Stimulated activated CD4-positive, alpha-beta T cell treated with anti-CD3 and anti-CD28 coated beads, Interleukin-2, amount 100 ng/mL, for 24 hours (primary cell): ENCODE data around the gene TCF7L2.

Experiments used
- DNase-seq, 2 donors: peaks; one replicate each; pipeline ENCODE4 v3.0.0-alpha.2; 2020

The TCF7L2 gene

DNA sequence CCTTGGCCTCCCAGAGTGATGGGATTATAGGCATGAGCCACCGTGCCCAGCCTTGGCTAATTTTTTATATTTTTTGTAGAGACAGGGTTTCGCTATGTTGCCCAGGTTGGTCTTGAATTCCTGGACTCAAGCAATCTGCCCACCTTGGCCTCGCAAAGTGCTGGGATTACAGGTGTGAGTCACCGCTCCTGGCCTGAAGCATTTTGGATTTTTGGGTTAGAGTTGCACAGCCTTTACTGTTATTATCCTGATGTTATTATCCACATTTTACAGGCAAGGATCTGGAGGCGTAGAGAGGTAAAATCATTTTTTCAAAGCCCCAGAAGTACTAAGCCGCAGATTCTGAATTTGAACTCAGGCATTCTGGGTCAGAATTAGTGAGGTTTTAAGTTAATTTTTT is 75.4 kb downstream of the TCF7L2 start:
- DNase-seq = no peak

DNA sequence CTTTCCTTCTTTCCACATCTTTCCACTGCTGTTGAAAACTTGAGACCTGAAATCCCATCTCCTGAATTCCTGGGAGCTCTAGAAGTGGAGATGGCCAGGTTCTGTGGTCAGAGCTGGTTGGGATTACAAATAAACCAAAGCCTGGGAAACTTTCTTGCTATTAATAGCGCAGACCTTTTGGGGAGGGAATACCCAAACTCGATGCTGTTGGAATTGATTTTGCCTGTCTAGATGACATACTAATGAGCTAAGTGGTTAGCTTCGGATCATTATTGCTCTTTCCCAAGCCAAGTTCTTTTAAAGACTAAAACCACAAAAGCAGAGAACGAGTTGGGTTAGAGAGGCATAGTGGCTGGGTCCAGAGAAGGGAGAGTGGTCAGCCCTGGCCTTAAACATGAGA is 76.6 kb downstream of the TCF7L2 start:
- DNase-seq = no peak

DNA sequence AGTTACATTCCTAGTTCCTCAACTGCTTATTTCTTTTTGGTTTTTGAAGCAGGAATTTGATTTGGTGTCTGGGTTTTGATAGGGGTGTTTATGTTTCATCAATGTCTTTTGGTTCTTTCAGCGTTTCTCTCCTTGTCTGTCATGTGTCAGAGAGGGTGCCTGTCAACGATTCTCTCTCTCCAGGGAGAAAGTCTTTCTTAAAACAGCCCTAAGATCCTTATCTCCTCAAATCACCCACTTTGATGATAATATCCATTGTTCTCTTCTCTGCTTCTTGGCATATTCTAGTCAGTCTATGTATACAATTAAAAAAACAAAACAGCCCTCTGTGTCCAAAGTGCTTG is 77.2 kb downstream of the TCF7L2 start:
- DNase-seq = no peak

DNA sequence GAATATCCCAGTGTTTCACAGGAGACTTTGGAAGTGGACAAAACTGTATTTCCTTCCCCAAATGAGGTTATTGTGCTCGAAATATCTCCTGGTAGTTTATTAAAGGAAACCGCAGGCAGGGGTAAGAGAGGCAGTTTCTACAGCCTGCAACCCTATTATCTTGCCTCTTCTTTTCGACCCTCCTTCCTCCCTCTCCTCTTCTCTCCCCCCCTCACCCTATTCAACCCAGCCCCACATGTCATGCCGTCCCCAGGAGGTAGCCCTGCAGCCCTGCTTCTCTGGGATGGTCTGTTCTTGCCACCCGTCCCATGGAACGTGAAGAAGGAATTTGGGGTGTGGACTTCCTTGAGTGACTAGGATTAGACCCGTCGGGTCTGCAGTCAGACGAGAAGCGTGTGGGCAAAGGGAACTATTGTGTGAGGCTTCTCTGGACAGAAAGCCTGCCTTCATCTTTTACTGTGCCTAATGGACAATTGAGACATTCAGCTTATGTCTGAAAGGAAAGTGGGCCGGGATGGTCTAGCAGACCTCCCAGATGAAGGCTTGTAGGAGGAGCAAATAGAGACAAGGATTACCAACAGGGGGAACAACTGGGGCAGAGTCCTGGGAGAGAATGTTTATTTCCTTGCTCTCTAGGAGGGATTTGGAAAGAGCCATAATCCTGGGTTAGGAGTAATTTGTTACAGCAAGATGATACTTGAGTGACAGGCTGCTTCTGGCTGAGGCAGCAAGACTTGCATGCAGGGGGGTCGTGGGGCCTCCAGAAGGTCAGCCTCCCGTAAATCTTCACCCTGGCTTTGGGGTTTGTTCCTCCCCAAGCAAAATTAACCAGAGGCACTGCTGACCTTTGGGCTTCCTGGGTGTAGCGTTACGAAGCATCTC is 77.8 kb downstream of the TCF7L2 start:
- DNase-seq = no peak

DNA sequence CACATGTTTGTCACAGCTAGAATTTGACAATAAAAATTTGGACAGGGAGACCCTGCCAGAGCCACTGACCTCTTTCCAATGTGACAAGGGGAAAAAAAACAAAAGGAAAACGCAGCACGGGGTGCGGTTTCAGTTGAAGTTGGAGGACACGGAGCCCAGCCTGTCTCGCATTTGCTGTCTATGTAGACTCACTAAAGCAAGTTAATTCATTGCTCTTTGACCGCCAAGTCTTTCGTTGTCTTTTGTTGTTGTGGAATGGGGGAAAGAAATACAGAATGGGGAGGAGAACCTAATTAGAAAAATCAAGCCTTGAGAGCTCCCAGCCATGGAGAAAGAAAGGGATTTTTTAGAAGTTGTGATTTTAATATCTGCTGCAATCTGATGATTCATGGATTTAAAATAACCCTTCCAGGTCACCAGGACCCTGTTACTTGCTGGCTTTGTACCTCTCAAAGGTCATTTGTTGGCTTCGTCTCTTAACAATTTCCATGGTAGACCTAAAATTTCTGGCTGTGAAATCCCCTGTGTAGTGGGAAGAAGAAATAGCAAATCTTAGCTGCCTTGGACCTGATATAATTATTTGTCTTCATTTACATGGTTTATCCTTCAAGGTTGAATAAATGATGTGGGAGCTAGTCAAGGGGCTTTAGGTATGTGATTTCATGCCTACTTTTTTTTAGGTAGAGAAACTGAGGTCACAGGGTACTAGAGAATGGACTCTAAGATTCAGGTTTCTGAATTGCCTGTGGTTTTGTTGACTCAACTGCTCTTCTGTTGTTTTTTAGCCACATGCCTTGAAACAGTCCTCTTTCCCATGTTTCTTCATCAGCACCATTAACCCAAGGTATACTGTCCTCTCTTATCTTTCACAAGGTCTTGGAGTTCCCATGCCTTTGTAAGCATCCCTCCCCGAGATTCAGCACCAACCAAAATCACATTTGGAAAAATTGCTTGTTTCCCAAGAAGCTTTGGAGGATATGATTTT is 78.7 kb downstream of the TCF7L2 start:
- no peak for DNase-seq

DNA sequence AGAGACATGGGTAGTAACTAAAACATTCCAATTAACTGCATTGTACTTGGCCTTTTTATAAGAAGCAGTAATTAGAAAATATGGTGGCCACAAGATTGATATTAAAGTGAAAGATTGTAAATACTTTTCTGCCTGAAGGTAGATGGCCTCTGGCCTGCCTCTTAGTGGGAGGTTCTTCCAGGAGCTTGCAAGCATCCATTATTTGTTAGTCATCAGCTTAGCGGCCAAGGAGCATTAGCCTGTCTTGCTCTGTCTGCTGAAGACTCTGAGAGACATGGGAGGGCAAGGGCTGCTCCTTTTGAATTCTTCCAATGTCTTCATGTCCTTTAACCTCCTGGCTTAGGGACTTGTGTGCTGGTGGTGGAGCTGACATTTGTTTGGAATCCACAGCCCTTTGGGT is 80.4 kb downstream of the TCF7L2 start:
- DNase-seq = no peak

DNA sequence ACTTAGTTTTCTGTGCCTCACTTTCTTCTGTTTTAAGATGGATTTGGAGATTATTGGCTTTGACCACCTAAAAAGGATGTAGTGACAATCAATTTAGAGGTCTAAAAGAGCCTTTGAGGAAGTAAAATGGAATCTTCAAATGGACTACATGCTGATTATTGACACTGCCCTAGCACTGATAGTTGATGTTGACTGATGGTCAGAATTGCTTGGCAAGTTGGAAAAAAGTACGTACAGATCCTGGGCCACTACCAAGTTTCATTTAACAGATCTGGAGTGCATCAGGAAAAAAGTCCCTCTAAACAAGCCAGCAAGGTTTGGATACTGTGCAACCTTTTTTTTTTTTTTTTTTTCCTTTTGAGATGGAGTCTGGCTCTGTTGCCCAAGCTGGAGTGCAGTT is 81.1 kb downstream of the TCF7L2 start:
- DNase-seq = no peak

DNA sequence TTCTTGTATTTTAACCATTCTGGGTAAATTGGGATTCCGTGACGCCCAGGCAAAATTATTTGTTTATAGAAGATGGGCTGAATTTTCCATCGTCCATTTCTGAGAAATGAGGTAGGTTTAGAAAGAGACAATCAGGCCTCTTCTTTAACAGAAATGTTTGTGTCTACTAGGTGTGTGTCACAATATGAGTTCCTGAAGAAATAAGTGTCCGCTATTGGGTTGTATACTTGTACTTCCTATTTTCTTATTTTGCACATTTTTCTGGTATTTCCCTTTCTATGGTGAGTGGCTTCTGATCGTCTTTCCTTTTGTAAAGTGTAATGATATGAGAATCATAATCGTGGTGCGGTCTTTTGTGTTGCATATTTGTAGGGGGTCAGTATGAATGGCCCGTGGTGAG is 83.9 kb downstream of the TCF7L2 start:
- no peak for DNase-seq

DNA sequence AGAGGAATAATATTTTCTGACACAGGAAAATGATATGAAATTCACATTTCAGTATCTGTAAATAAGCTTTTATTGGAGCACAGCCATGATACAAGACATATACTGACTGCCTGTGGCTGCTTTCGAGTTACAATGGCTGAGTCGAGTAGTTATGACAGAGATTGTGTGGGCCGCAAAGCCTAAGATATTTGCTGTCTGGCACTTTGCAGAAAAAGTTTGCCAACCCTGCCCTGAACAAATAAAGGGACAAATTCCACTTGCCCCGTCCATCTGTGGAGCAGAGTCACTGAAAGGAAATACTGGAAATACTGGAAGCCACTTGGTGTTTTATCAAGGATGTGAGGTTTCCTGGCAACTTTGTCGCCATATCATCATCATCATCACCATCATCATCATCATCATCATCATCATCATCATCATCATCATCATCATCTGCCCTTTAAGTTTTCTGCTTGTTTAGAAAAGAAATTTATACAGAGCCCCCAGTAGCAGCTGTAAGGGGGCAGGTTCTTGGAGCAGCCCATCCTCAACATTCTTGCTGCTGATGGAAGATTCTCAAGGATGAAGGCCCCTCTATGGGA is 85.8 kb downstream of the TCF7L2 start:
- no peak for DNase-seq

DNA sequence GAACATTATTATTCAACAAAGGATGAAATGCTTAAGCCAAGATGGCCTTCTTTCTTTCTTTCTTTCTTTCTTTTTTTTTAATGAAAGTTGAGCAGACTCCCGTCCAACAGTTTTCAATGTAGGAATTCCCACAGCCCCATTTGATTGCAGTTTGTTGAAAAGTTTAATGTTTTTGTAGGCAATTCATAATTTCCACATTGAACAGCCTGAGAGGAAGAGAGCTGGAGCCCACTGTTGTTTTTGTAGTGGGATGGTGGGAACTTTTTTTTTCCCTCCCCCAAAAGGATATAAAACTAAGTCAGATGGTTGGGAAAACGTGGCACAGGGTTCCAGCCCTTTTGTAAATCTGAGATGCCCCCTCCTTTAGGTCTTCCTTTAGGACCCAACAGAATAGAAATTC is 86.6 kb downstream of the TCF7L2 start:
- DNase-seq = no peak

DNA sequence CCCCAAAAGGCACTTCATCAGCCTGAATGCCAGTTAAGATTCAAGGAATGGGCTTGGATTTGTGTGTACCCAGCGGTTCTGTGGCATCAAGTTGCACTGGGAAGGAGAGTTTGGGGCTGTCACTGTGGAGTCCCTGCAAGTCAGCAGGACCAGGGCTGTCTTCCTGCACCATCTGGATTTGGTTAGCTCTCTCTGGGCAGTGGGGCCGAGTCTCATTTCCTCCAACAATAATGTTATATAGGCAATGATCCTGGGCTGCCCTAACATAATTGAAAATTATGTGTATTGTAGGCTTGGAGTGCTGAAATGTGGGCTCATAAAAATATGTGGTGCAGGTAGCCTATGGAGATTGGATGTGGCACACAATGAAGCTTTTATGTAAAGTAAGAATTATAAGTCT is 87.2 kb downstream of the TCF7L2 start:
- DNase-seq = no peak

DNA sequence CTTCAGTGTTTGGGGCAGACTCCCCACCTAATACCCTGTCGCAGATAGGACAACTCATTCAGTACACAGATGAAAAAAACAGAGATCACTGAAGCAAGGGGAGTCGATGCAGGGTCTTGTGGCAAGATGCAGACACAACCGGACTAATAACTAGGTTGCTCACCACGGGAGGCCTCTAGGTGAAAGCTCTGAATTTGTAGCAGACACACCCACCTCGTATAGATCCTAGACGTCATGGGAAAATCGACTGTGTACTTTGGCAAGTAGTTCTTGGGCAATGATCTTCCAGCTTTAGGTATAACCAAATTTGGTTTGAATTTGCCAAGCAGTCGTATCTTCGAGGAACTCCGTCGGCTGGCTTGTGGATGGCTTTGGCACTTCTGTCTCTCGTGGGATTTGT is 88.1 kb downstream of the TCF7L2 start:
- no peak for DNase-seq

DNA sequence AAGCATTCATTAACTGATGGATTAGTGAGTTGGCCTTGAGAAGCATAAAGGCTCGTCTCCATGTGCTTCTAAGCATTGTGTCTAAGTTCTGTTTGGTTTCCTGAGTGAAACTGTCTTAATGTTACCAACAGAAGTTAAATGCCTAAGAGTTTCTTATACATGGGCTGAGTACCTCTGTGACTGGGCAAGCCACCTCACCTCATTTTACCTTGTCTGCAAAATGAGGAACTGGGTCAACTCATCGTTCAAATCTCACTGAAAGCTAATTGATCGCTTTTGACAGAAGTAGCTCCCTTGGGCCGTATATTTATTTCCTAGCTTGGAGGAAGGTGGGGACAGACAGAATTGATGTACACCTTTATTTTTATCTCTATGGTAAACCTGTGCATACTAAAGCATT is 88.9 kb downstream of the TCF7L2 start:
- DNase-seq = no peak

DNA sequence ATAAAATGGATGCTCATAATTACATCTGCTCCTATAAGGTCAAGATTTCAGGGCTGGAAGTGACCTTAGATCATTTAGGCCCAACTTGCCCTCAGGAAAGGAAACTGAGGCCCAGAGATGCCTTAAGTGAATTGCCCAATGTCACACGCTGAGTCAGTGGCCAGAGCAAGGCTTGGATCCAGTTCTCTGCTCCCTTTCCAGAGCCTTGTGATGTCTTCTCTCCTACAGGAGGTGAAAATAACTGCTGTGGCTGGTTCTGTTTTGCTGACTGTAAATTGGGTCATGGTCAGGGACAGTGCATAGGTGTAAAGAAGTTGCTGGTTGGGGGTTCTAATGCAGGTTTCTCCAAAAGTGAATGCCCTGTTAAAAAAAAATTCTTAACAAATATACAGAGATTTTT is 91.3 kb downstream of the TCF7L2 start:
- no peak for DNase-seq

DNA sequence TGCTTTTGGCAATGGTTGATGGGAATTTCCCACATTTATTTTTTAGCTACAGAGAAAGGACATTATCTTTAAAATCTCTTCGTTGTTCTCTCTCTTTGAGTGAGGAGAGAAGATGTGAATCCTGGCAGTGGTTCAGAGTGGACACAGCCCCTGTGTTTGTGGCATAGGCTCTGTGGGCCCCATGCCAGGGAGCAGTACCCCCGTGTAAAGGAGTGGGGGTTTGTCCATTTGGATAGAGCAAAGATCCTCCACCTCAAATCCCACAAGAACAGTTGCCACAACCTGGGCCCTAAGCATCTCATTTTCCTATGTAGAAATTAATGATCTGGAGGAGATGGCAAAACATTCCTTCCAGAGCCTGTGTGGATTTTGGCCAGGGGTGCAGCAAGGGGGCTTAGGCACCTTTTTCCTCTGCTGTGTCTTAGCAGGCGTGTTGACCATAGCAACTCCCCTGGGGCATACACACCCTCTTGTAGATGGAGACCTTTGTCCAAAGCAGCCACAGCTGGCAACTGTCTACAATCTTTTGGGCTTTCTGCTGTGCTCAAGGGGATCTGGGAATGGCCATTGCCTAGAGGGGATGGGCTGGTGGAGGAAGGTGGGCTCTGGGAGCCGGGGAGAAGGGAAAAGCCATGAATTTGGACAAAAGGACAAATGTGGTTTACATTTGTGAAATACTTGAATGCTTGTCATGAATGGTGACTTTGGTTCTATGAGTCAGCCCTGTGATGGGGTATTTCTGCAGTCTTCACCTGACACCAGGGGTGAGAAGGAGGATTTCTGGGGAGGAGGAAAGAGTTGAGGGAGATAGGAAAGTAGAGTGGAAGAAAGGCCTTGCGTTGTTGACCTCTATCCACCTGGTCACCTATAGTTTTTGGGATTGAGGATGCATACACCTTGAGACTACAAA is 92.0 kb downstream of the TCF7L2 start:
- DNase-seq = no peak

DNA sequence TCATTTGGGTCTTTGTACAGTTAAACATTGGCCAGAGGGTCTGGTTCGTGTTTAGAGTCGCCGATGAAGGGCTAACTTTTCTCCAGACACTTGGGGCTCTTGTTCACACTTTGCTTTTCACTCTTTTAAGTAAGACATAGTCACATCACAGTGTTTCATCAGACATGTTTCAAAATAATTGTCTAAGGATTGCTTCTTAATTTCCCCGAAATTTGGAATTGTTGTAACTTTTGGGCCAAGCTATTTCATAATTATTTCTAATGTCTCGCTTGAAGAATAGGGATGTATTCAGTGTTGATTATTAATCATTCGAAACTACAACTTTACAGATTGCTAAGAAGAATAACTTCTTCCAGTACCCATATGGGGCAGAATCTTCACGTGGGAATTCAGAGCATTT is 92.8 kb downstream of the TCF7L2 start:
- DNase-seq = no peak

DNA sequence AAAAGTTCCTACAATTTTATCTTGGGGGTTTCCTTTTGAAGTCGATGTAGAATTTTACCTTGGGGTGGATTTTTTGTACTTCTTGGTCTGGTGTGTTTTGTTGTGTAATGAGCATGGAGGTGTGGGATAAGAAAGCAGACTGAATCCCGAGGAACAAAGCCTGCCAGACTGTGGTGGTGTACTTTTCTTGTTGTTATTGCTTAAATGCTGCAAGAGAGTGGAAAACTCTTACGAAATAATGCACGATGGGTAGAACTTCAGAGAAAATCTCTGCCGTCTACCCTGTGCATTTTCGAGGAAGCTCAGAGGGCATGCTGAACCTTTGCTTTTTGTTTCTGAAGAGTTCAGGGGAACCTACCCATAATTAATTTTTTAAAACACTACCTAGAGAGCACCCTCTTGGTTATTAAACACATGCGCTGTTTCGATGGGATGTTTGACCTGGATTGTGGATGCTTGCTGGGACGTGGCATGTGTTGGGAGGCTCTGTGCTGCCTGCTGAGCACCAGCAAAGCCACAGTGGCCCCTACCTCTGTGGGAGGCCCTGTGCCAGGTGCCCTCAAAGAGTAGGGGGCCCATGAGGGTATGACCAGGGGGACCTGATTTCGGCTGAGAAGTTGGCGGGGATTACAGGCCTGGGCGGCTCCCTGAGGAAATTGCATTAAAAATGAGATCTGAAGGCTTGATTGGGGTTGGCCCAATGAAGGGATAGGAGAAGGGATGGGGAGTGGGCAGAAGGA is 94.1 kb downstream of the TCF7L2 start:
- DNase-seq = no peak

DNA sequence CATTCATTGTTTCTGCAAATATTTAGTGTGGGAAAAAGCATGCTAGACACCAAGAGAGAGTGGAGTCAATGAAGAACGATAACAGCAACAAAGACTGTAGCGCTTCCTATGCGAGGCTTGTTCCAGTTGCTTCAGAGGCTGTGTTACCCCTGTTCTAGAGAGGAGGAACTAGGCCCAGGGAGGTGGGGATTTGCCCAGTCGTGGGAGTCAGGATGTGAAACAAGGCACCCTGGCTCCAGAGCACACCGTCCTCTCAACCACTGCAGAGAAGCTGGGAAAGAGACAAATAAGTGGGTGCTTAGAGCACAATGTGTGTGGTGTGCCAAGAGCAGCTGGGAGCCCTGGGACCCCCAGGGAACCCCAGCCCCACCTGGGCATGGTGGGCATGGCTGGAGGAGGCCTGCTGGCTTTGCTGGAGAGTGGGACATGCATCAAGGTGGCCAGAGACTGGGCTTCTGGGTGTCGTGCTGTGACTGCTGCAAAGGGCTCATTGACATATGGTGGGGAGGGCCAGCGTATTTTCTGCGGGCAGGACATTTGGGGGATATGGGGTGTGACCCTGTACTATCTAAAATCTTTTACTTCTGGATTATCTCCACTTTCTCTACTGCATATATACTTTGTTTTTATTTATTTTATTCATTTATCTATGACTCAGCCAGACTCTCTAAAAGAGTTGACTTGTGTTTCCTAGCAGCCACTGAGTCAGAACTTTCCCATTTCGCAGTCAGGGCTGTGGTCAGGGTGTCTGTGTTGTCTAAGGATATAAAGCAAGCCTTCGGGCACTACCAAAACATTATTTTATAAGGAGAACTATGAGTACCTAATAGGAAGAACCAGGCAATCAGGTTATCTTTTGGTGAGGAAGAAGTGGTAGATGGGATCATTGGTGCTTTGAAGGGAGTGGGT is 95.4 kb downstream of the TCF7L2 start:
- DNase-seq = no peak

DNA sequence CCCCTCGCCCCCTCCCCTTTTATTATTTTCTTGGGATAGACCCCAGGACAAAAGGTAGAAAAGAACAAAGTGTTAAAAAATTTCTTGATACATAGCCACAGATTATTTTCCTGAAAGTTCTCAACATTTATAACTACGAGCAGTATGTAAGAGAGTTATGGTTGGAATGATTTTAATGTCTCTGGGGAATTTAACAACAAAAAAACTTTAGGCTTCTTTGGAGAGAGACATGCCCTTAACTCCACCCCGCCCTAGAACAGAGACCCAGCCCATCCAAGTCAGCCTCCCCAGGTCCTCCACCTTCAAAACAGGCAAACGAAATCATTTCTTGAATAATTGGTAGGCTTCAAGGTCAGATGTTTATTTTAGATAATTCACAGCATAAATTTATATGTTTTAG is 97.1 kb downstream of the TCF7L2 start:
- DNase-seq = no peak

DNA sequence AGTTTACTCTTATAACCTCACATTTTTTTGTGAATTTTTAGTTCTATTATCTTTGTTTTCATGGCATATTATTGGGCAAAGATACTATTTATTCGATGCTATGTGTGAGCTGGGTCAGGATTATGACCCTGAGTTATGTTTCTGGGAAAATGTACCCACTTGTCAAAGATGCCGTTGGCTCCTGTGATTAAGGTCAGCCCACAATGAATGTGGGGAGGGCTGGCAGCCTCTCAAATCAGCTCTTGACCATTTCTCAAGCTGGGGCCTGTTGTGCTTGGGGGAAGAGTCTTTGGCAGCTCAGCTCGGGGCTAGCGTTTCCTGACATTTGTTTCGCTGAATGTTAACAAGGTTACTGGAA is 97.5 kb downstream of the TCF7L2 start:
- DNase-seq = no peak
